HAP-1 (cell line): ENCODE measurements around the gene ZNF775.
A peak's percentile ranks its signal among the peaks of the same experiment; 100 is the strongest.

Source experiments
- DNase-seq, 2 experiments: peaks; one replicate each; pipeline ENCODE4 v3.0.0-alpha.2; 2016 to 2020; ENCODE audit warnings: low spot score in 2 of 2
- H3K27me3 ChIP-seq: fragments of 250-450 bp; sonication (Bioruptor Pico); 2 replicates; pipeline ENCODE4 v1.5.1; 2020; ENCODE audit warnings: low read depth, mild to moderate bottlenecking, moderate library complexity
- H3K36me3 ChIP-seq: fragments of 250-450 bp; sonication (Bioruptor Pico); replicated peaks from 2 replicates; pipeline ENCODE4 v1.5.1; 2020; ENCODE audit warnings: mild to moderate bottlenecking
- H3K4me1 ChIP-seq: fragments of 250-450 bp; sonication (Bioruptor Pico); 2 replicates; pipeline ENCODE4 v1.5.1; 2020; ENCODE audit warnings: mild to moderate bottlenecking
- H3K4me3 ChIP-seq: fragments of 250-450 bp; sonication (Bioruptor Pico); 2 replicates; pipeline ENCODE4 v1.5.1; 2020; ENCODE audit warnings: mild to moderate bottlenecking, moderate library complexity
- H3K9me3 ChIP-seq: fragments of 250-450 bp; sonication (Bioruptor Pico); 2 replicates; pipeline ENCODE4 v1.5.1; 2020; ENCODE audit warnings: mild to moderate bottlenecking, moderate library complexity
- in situ Hi-C: fragments of 300-500 bp; cut with MboI; formaldehyde crosslinking; loops from 3 replicates; pipeline ENCODE4 v1.14.3; 2020; ENCODE audit warnings: low sequenced_read_pairs, inconsistent platforms, mixed read lengths

Gene ZNF775

GRCh38 chr7:150368884-150369747 is 10.0 kb upstream of the ZNF775 start:
- in situ Hi-C loops = no loop called here
- Histone ChIP-seq H3K36me3 (peaks cover 47% of the 10 kb centered on the region), H3K4me1 (peaks cover 18% of the 10 kb centered on the region), H3K9me3 (no peaks in the 10 kb centered on the region), H3K4me3 (peak overlapping the region; percentile 72), H3K27me3 (no peaks in the 10 kb centered on the region)
- peak; percentile 56 to 87 for DNase-seq

- peaks cover 51% of the 10 kb centered on the region for H3K36me3 ChIP-seq
- no peak for DNase-seq
Measured at GRCh38 chr7:150369748-150370501, 9.2 kb upstream of the ZNF775 start.

DNA sequence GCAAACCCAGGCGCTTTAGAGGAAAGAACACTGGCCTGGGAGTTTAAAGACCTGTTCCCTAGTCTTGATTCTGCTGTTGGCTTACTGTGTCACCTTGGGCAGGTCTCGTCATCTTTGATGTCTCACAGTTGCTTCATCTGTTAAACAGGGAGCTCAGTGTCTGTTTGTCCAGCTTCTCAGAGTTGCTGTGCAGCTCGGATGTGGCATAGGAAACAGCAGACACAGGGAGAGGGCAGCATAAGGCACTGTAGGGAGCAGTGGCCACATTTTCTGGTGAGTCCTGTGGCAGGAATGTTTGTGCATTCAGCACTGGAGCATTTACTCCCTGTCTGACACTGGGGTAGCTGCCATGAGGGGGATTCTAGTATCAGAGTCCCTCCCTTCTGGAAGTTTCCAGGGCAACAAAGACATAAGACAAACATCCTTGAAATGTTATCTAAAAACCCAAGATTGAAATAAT is 8.5 kb upstream of the ZNF775 start:
- in situ Hi-C loops = no loop called here
- Histone ChIP-seq H3K36me3 (peaks cover 51% of the 10 kb centered on the region), H3K27me3 (no peaks in the 10 kb centered on the region), H3K4me1 (peaks cover 18% of the 10 kb centered on the region), H3K9me3 (no peaks in the 10 kb centered on the region), H3K4me3 (peak overlapping the region; percentile 72)
- no peak for DNase-seq

More at GRCh38 chr7:150369748-150370501, 9.2 kb upstream of the ZNF775 start:
- Histone ChIP-seq H3K4me3 (peak overlapping the region; percentile 72), H3K9me3 (no peaks in the 10 kb centered on the region), H3K4me1 (peaks cover 18% of the 10 kb centered on the region), H3K27me3 (no peaks in the 10 kb centered on the region)
- in situ Hi-C loops = no loop called here

DNA sequence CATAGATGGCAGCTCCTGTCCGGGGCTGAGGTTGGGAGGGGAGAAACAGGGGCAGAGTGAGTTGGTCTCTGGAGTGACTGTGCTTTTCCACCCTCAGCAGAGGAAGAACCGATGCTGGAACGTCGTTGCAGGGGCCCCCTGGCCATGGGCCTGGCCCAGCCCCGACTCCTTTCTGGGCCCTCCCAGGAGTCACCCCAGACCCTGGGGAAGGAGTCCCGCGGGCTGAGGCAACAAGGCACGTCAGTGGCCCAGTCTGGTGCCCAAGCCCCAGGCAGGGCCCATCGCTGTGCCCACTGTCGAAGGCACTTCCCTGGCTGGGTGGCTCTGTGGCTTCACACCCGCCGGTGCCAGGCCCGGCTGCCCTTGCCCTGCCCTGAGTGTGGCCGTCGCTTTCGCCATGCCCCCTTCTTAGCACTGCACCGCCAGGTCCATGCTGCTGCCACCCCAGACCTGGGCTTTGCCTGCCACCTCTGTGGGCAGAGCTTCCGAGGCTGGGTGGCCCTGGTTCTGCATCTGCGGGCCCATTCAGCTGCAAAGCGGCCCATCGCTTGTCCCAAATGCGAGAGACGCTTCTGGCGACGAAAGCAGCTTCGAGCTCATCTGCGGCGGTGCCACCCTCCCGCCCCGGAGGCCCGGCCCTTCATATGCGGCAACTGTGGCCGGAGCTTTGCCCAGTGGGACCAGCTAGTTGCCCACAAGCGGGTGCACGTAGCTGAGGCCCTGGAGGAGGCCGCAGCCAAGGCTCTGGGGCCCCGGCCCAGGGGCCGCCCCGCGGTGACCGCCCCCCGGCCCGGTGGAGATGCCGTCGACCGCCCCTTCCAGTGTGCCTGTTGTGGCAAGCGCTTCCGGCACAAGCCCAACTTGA is 7.8 kb upstream of the ZNF775 start:
- Histone ChIP-seq H3K36me3 (peaks cover 51% of the 10 kb centered on the region), H3K4me1 (peaks cover 18% of the 10 kb centered on the region), H3K9me3 (no peaks in the 10 kb centered on the region), H3K4me3 (no peak overlapping the region), H3K27me3 (no peaks in the 10 kb centered on the region)
- in situ Hi-C loops = no loop called here
- no peak for DNase-seq

GRCh38 chr7:150371996-150372270 is 7.2 kb upstream of the ZNF775 start:
- in situ Hi-C loops = no loop called here

DNA sequence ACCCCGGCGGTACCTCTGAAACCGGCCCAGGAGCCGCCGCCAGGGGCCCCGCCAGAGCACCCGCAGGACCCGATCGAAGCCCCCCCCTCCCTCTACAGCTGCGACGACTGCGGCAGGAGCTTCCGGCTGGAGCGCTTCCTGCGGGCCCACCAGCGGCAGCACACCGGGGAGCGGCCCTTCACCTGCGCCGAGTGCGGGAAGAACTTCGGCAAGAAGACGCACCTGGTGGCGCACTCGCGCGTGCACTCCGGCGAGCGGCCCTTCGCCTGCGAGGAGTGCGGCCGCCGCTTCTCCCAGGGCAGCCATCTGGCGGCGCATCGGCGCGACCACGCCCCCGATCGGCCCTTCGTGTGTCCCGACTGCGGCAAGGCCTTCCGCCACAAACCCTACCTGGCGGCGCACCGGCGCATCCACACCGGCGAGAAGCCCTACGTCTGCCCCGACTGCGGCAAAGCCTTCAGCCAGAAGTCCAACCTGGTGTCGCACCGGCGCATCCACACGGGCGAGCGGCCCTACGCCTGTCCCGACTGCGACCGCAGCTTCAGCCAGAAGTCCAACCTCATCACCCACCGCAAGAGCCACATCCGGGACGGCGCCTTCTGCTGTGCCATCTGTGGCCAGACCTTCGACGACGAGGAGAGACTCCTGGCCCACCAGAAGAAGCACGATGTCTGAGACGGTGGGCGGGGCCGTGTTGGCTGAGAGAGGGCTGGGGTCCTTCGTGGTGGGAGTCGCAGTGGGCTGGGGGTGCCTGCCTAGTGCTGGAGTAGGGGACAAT is 6.7 kb upstream of the ZNF775 start:
- Histone ChIP-seq H3K36me3 (peaks cover 51% of the 10 kb centered on the region), H3K4me1 (peaks cover 18% of the 10 kb centered on the region)
- in situ Hi-C loops = no loop called here

More at GRCh38 chr7:150371996-150372270, 7.2 kb upstream of the ZNF775 start:
- no peak for DNase-seq
- no peaks in the 10 kb centered on the region for H3K9me3 ChIP-seq
- peaks cover 51% of the 10 kb centered on the region for H3K36me3 ChIP-seq
- H3K4me1 ChIP-seq = peaks cover 18% of the 10 kb centered on the region
- no peak overlapping the region for H3K4me3 ChIP-seq
- H3K27me3 ChIP-seq = no peaks in the 10 kb centered on the region

DNA sequence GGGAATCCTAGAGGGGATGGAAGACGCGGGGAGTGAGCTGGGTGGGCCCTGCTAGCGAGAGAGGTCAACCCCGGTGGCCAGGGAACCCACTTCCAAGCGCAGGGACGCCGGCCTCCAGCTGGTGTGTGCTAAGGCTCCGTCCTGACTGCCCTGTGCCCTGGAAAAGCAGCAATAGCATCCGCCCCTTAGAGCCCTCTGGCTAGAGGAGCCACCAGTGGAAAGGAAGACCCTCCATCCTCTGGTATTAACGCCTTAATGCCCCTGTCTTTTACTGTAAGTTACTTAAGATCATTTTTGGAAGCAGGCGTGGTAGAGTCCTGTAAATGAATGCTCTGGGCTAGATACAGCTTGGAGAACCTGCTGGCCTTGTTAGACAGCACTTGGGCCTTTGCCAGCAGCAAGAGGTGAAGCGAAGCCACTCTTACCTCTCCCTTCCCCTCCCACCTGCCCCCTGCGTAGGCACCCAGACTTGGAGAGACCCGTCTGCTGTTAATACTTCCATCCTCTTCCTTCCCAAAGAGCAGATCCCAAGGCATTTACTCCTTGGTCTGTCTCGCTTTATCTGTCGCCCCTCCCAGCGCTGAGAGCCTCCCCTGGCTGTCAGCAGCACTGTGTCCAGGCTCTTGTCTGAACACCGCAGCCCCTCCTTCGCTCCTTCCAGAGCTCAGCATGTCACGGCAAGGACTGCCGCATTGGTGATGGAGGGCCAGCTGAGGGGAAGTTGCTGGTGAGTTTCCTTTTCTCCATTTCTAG is 5.9 kb upstream of the ZNF775 start:
- H3K4me1 ChIP-seq = peaks cover 15% of the 10 kb centered on the region

More for the DNA sequence above, 6.7 kb upstream of the ZNF775 start:
- H3K9me3 ChIP-seq = no peaks in the 10 kb centered on the region
- no peak overlapping the region for H3K4me3 ChIP-seq
- DNase-seq = no peak
- H3K27me3 ChIP-seq = no peaks in the 10 kb centered on the region

DNA sequence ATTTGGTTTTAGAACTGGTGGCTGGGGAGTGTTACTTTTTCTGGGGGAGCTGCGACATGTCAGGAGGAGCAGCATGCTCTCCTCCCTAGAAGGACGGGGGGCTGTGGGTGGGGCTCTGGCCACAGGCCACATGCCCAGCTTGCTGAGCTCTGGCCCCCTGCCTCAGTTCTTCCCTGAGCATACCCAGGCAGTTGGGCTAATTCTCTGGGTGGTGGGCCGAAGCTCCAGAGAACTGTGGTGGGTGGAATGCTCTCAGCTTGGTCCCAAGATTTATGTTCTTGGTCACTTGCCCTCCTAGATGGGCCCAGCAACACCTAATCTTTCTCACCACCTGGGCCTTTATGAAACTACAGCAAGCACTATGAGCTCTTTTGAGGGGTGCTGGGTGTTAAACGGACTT is 5.1 kb upstream of the ZNF775 start:
- no peak for DNase-seq
- in situ Hi-C loops = no loop called here
- Histone ChIP-seq H3K4me1 (peaks cover 18% of the 10 kb centered on the region; the same call in 1 of the 2 replicates), H3K27me3 (no peaks in the 10 kb centered on the region), H3K4me3 (no peak overlapping the region), H3K9me3 (no peaks in the 10 kb centered on the region), H3K36me3 (peaks cover 51% of the 10 kb centered on the region)

More for the DNA sequence above, 5.9 kb upstream of the ZNF775 start:
- no peak overlapping the region for H3K4me3 ChIP-seq
- in situ Hi-C loops = no loop called here
- peaks cover 51% of the 10 kb centered on the region for H3K36me3 ChIP-seq
- DNase-seq = no peak
- no peaks in the 10 kb centered on the region for H3K27me3 ChIP-seq
- no peaks in the 10 kb centered on the region for H3K9me3 ChIP-seq

- Histone ChIP-seq H3K4me3 (no peak overlapping the region), H3K36me3 (peaks cover 51% of the 10 kb centered on the region), H3K9me3 (no peaks in the 10 kb centered on the region), H3K27me3 (no peaks in the 10 kb centered on the region), H3K4me1 (peaks cover 18% of the 10 kb centered on the region; the same call in 1 of the 2 replicates)
- in situ Hi-C loops = no loop called here
- DNase-seq = no peak
Measured at GRCh38 chr7:150374472-150374871, 4.7 kb upstream of the ZNF775 start.

- peaks cover 15% of the 10 kb centered on the region for H3K4me1 ChIP-seq
- peaks cover 37% of the 10 kb centered on the region for H3K36me3 ChIP-seq
- H3K4me3 ChIP-seq = no peak overlapping the region
Measured at GRCh38 chr7:150375662-150376521, 3.2 kb upstream of the ZNF775 start.

DNA sequence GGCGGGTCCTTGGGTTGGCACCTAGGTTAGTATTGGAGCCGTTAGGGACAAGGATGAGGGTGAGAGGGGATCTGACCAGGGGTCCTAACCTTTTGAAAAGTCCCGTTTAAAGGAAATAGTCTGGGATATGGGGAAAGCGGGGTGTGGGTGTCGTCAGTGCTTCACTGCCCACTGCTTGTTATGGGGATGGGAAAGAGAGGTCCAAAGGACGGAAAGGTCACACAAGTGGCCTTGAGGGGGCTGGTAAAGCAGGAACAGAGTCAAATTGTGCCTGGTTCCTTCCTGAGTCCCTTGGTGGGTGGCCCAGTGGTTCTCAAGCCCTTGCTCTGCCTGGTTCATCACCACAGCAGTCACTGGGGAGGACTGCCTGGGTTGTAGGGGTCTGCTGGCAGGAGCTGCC is 2.6 kb upstream of the ZNF775 start:
- in situ Hi-C loops = no loop called here
- Histone ChIP-seq H3K4me3 (no peak overlapping the region), H3K4me1 (peaks cover 15% of the 10 kb centered on the region)

More at GRCh38 chr7:150375662-150376521, 3.2 kb upstream of the ZNF775 start:
- in situ Hi-C loops = no loop called here
- Histone ChIP-seq H3K9me3 (no peaks in the 10 kb centered on the region), H3K27me3 (no peaks in the 10 kb centered on the region)
- no peak for DNase-seq

DNA sequence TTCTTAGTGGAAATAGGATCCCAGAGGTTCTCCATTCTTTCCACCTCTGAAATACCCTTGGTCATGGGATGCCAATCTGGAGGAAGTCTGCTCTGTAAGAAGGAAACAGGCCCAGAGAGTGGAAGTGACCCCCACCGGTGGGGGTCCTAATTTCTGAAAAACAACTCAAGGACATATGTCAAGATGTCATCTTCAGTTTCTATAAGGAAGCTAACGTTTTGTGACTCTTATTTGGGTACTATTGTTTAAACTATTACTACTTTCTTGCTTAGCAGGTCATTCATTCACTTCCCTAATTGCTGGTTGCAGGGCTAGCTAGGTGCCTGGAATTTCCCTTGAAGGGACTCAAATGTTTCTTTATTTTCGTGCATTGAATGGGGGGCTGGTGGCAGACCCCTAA is 1.9 kb upstream of the ZNF775 start:
- no peak for DNase-seq

More for the DNA sequence above, 2.6 kb upstream of the ZNF775 start:
- no peaks in the 10 kb centered on the region for H3K27me3 ChIP-seq
- no peaks in the 10 kb centered on the region for H3K9me3 ChIP-seq
- DNase-seq = no peak
- H3K36me3 ChIP-seq = peaks cover 30% of the 10 kb centered on the region

More for the DNA sequence above, 1.9 kb upstream of the ZNF775 start:
- Histone ChIP-seq H3K9me3 (no peaks in the 10 kb centered on the region), H3K36me3 (peaks cover 24% of the 10 kb centered on the region), H3K4me1 (peaks cover 15% of the 10 kb centered on the region), H3K27me3 (no peaks in the 10 kb centered on the region), H3K4me3 (no peak overlapping the region)
- in situ Hi-C loops = no loop called here
